Measurements from ENCODE around the gene TMEM87B. TPM values are rescaled to one million over a fixed set of nuclear protein-coding genes. Genes with fewer than 3 reads are reported as not detected.

The TMEM87B gene
- total and polyA plus RNA-seq, 2 donors (not counting 1 experiment from before 2014, with no cell fraction given) = 30.5 to 31.5 TPM

- no peak for DNase-seq (ENCODE audit: low read depth in 2 of 2)
- Histone ChIP-seq H3K9me3 (ENCODE audit: control insufficient read depth, insufficient read depth, low read depth, low read length) (no peaks in the 10 kb centered on the region), H3K9ac (ENCODE audit: insufficient read depth, low read length) (no peak overlapping the region), H3K36me3 (ENCODE audit: control insufficient read depth, insufficient read depth, low read length) (peaks cover 10% of the 10 kb centered on the region), H3K4me1 (ENCODE audit: control insufficient read depth, extremely low read depth, insufficient read depth, low read length) (peaks cover 13% of the 10 kb centered on the region), H3K4me2 (ENCODE audit: extremely low read depth, insufficient read depth, low read length) (no peak overlapping the region), H3K4me3 (replicated peaks in 1 of 4; ENCODE audit: control extremely low read depth in 1 of 4, insufficient read depth in 1 of 4, low read depth in 3 of 4, low read length in 4 of 4) (no peak overlapping the region), H3K27ac (ENCODE audit: insufficient read depth, low read length) (no peak overlapping the region), H2AFZ (ENCODE audit: low read length) (no peak overlapping the region), H3K79me2 (ENCODE audit: control insufficient read depth, insufficient read depth, low read length) (peaks cover 33% of the 10 kb centered on the region), H3K27me3 (ENCODE audit: control insufficient read depth, insufficient read depth, low read length) (no peaks in the 10 kb centered on the region), H4K20me1 (ENCODE audit: control insufficient read depth, extremely low read depth, insufficient read depth, low read length) (no peaks in the 10 kb centered on the region)
- TF ChIP-seq EZH2 (IDR thresholded peaks at IDR 0.05; ENCODE audit: low read length, missing control alignments) = no peak
- no peak for TF ChIP-seq CTCF (conservative IDR thresholded peaks at IDR 0.05 in 1 of 2, IDR thresholded peaks at IDR 0.05 in 1 of 2; ENCODE audit: low read depth in 1 of 2, low read length in 2 of 2)
Measured at GRCh38 chr2:112061840-112062239, 6.8 kb downstream of the TMEM87B start.

GRCh38 chr2:112062894-112063293, 7.8 kb downstream of the TMEM87B start:
- Histone ChIP-seq H4K20me1 (ENCODE audit: control insufficient read depth, extremely low read depth, insufficient read depth, low read length) (no peaks in the 10 kb centered on the region), H3K4me2 (ENCODE audit: extremely low read depth, insufficient read depth, low read length) (no peak overlapping the region), H3K79me2 (ENCODE audit: control insufficient read depth, insufficient read depth, low read length) (peaks cover 25% of the 10 kb centered on the region), H3K4me3 (replicated peaks in 1 of 4; ENCODE audit: control extremely low read depth in 1 of 4, insufficient read depth in 1 of 4, low read depth in 3 of 4, low read length in 4 of 4) (no peak overlapping the region), H3K4me1 (ENCODE audit: control insufficient read depth, extremely low read depth, insufficient read depth, low read length) (peaks cover 8% of the 10 kb centered on the region), H3K27me3 (ENCODE audit: control insufficient read depth, insufficient read depth, low read length) (no peaks in the 10 kb centered on the region), H3K27ac (ENCODE audit: insufficient read depth, low read length) (no peak overlapping the region), H3K36me3 (ENCODE audit: control insufficient read depth, insufficient read depth, low read length) (peaks cover 10% of the 10 kb centered on the region), H3K9ac (ENCODE audit: insufficient read depth, low read length) (no peak overlapping the region), H2AFZ (ENCODE audit: low read length) (no peak overlapping the region), H3K9me3 (ENCODE audit: control insufficient read depth, insufficient read depth, low read depth, low read length) (no peaks in the 10 kb centered on the region)
- TF ChIP-seq CTCF (conservative IDR thresholded peaks at IDR 0.05 in 1 of 2, IDR thresholded peaks at IDR 0.05 in 1 of 2; ENCODE audit: low read depth in 1 of 2, low read length in 2 of 2) (no peak), EZH2 (IDR thresholded peaks at IDR 0.05; ENCODE audit: low read length, missing control alignments) (no peak)
- DNase-seq (ENCODE audit: low read depth in 2 of 2) = no peak

- H3K27ac ChIP-seq (ENCODE audit: insufficient read depth, low read length) = peak overlapping the region; percentile 0
- H3K27me3 ChIP-seq (ENCODE audit: control insufficient read depth, insufficient read depth, low read length) = no peaks in the 10 kb centered on the region
- no peak overlapping the region for H3K4me2 ChIP-seq (ENCODE audit: extremely low read depth, insufficient read depth, low read length)
- H3K9ac ChIP-seq (ENCODE audit: insufficient read depth, low read length) = no peak overlapping the region
- peaks cover 10% of the 10 kb centered on the region for H3K36me3 ChIP-seq (ENCODE audit: control insufficient read depth, insufficient read depth, low read length)
- no peak overlapping the region for H2AFZ ChIP-seq (ENCODE audit: low read length)
- H4K20me1 ChIP-seq (ENCODE audit: control insufficient read depth, extremely low read depth, insufficient read depth, low read length) = no peaks in the 10 kb centered on the region
- TF ChIP-seq EZH2 (IDR thresholded peaks at IDR 0.05; ENCODE audit: low read length, missing control alignments) (no peak), CTCF (conservative IDR thresholded peaks at IDR 0.05 in 1 of 2, IDR thresholded peaks at IDR 0.05 in 1 of 2; ENCODE audit: low read depth in 1 of 2, low read length in 2 of 2) (no peak)
- H3K4me3 ChIP-seq (replicated peaks in 1 of 4; ENCODE audit: control extremely low read depth in 1 of 4, insufficient read depth in 1 of 4, low read depth in 3 of 4, low read length in 4 of 4) = no peak overlapping the region
- H3K9me3 ChIP-seq (ENCODE audit: control insufficient read depth, insufficient read depth, low read depth, low read length) = no peaks in the 10 kb centered on the region
- peaks cover 8% of the 10 kb centered on the region for H3K4me1 ChIP-seq (ENCODE audit: control insufficient read depth, extremely low read depth, insufficient read depth, low read length)
- DNase-seq (ENCODE audit: low read depth in 2 of 2) = no peak
- peaks cover 7% of the 10 kb centered on the region for H3K79me2 ChIP-seq (ENCODE audit: control insufficient read depth, insufficient read depth, low read length)
Measured at GRCh38 chr2:112065486-112065885, 10.4 kb downstream of the TMEM87B start.

All from fibroblast of lung (primary cell).